ENCODE measurements around the gene DLG3.

DNA sequence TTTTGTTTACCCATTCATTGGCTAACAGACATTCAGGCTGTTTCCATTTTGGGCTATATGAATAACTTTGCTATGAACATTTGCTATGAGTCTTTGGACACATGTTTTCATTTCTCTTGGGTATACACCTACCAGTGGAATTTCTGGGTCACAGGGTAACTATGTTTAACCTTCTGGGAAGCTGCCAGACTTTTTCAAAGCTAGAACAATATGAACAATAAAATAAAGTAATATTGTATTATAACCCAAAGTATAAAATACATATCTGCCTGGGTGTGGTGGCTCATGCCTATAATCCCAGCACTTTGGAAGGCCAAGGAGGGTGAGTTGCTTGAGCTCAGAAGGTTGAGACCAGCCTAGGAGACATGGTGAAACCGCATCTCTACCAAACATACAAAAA, 90.6 kb downstream of the DLG3 start:
- TF ChIP-seq GATA2 (IDR thresholded peaks at IDR 0.05; ENCODE audit: low read depth, low read length) (no peak), GATA3 (IDR thresholded peaks at IDR 0.05; ENCODE audit: low read depth, low read length) (no peak)
